HepG2 (cell line): ENCODE data around the gene DAB2. TPM values are rescaled to one million over a fixed set of nuclear protein-coding genes. Genes with fewer than 3 reads are reported as not detected.

Experiments
- CBX5 ChIP-seq: sonication (generic); formaldehyde crosslinking; IDR thresholded peaks from 2 replicates; pipeline ENCODE4 v1.4.0; 2020; ENCODE audit warnings: missing genetic modification reagents, borderline replicate concordance
- CCDC6 ChIP-seq: sonication (generic); formaldehyde crosslinking; IDR thresholded peaks from 2 replicates; pipeline ENCODE4 v1.8.1; 2022; ENCODE audit warnings: mild to moderate bottlenecking, missing genetic modification reagents, moderate library complexity
- ELF1 ChIP-seq: sonication (generic); formaldehyde crosslinking; IDR thresholded peaks from 2 replicates; pipeline ENCODE4 v1.4.0; 2020; ENCODE audit warnings: missing genetic modification reagents
- GATAD2A ChIP-seq: IDR thresholded peaks from 2 replicates; pipeline ENCODE4 v1.6.1; 2016
- GLI4 ChIP-seq: sonication (generic); formaldehyde crosslinking; IDR thresholded peaks from 2 replicates; pipeline ENCODE4 v1.5.1; 2020; ENCODE audit warnings: missing genetic modification reagents, mild to moderate bottlenecking, moderate library complexity, borderline replicate concordance
- ZNF766 ChIP-seq: sonication (generic); formaldehyde crosslinking; IDR thresholded peaks from 2 replicates; pipeline ENCODE4 v1.5.0; 2020; ENCODE audit warnings: missing genetic modification reagents, borderline replicate concordance
- polyA plus RNA-seq, 8 experiments: library from polyadenylated mRNA; depleted of rRNA in 3 of 8; stranded (reverse) in 7 of 8; unstranded in 1 of 8; fragments of >200 nt; fragmentation: Illumina TruSeq in 4 of 8; extraction: Trizol in 4 of 8; gene quantifications; 2 replicates each; pipeline versions ENCODE4 v1.2.1 to v1.2.3, GENCODE V29; 2011 to 2016; ENCODE audit warnings: low read depth in 4 of 8, missing spikeins in 1 of 8, mixed read lengths in 1 of 8; ENCODE audit not compliant: insufficient read depth in 1 of 8
- total RNA-seq, 5 experiments: library from RNA; depleted of rRNA; stranded (reverse); fragments of >200 nt; fragmentation: Illumina TruSeq; extraction: Trizol; gene quantifications; 2 replicates each; pipeline ENCODE4 v1.2.3, GENCODE V29; 2016; ENCODE audit warnings: low read depth in 1 of 5
- TF ChIP-seq, protein P1 (sequence below): sonication (generic); formaldehyde crosslinking; IDR thresholded peaks from 2 replicates; pipeline ENCODE4 v1.9.0; 2021; ENCODE audit warnings: missing genetic modification reagents, mild to moderate bottlenecking, borderline replicate concordance
- TF ChIP-seq, protein P2 (sequence below): sonication (generic); formaldehyde crosslinking; IDR thresholded peaks from 2 replicates; pipeline ENCODE4 v1.8.0; 2022; ENCODE audit warnings: mild to moderate bottlenecking, missing genetic modification reagents; ENCODE audit not compliant: insufficient replicate concordance
- TF ChIP-seq, protein P3 (sequence below): sonication (generic); formaldehyde crosslinking; IDR thresholded peaks from one replicate; pipeline ENCODE4 v1.5.1; 2020; ENCODE audit warnings: mild to moderate bottlenecking, missing genetic modification reagents; ENCODE audit errors: not compliant biosample characterization
- TF ChIP-seq, protein P4 (sequence below): IDR thresholded peaks from 2 replicates; pipeline ENCODE4 v1.6.1; 2016; ENCODE audit warnings: control low read depth
- TF ChIP-seq, protein P5 (sequence below): IDR thresholded peaks from 2 replicates; pipeline ENCODE4 v1.6.1; 2016; ENCODE audit warnings: mild to moderate bottlenecking

Gene DAB2
- total and polyA plus RNA-seq, 2 of the 13 experiments (the other 11 are each of a cell fraction or from before 2014, with no cell fraction given): 6.4 to 6.5 TPM

DNA sequence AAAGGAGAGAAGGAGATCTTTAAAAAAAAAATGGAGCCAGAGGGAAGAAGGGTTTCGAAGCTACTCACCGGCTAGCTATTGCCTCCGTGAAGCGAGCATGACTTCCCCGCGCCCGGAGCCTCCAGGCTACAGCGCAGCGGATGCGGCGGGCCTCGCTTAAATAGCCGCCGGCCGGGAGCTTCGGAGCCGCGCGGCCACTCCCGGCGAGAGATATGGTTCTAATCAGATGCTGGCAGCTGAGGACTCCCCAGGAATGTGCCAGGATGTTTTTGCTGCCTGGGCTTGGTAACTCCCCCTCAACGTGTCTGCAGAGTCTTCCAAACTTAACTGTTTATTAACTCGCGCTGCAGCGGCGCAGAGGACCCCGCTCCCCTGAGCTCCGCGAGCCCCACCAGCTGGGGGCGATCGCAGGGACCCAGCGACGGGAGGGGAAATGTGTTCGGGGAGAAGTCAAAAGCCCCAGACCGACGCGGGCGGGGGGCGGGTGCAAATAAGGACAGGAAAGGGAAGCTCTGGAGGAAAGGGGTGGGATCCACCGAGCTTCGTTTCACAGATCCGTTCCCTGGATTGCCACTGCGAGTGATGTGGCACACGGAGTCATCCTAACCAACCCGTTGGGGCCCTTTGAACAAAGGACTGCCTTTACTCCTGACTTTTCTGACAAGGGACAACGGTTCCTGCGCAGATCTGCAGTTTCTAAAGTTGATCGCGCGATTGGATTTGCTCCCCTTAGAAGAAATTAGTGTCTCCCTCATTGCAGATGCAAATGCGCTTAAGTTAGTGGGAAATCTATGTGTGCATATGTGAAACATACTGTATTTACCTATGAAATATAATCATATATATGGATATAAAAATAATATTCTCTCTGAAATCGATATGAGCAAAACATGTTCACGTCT is at the start of gene DAB2 (continued):
- TF ChIP-seq, protein P1, sequence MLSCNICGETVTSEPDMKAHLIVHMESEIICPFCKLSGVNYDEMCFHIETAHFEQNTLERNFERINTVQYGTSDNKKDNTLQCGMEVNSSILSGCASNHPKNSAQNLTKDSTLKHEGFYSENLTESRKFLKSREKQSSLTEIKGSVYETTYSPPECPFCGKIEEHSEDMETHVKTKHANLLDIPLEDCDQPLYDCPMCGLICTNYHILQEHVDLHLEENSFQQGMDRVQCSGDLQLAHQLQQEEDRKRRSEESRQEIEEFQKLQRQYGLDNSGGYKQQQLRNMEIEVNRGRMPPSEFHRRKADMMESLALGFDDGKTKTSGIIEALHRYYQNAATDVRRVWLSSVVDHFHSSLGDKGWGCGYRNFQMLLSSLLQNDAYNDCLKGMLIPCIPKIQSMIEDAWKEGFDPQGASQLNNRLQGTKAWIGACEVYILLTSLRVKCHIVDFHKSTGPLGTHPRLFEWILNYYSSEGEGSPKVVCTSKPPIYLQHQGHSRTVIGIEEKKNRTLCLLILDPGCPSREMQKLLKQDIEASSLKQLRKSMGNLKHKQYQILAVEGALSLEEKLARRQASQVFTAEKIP: no peak
- TF ChIP-seq, protein P2, sequence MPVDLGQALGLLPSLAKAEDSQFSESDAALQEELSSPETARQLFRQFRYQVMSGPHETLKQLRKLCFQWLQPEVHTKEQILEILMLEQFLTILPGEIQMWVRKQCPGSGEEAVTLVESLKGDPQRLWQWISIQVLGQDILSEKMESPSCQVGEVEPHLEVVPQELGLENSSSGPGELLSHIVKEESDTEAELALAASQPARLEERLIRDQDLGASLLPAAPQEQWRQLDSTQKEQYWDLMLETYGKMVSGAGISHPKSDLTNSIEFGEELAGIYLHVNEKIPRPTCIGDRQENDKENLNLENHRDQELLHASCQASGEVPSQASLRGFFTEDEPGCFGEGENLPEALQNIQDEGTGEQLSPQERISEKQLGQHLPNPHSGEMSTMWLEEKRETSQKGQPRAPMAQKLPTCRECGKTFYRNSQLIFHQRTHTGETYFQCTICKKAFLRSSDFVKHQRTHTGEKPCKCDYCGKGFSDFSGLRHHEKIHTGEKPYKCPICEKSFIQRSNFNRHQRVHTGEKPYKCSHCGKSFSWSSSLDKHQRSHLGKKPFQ (CRISPR knock-in tag): peak; percentile 57
- TF ChIP-seq, protein P3, sequence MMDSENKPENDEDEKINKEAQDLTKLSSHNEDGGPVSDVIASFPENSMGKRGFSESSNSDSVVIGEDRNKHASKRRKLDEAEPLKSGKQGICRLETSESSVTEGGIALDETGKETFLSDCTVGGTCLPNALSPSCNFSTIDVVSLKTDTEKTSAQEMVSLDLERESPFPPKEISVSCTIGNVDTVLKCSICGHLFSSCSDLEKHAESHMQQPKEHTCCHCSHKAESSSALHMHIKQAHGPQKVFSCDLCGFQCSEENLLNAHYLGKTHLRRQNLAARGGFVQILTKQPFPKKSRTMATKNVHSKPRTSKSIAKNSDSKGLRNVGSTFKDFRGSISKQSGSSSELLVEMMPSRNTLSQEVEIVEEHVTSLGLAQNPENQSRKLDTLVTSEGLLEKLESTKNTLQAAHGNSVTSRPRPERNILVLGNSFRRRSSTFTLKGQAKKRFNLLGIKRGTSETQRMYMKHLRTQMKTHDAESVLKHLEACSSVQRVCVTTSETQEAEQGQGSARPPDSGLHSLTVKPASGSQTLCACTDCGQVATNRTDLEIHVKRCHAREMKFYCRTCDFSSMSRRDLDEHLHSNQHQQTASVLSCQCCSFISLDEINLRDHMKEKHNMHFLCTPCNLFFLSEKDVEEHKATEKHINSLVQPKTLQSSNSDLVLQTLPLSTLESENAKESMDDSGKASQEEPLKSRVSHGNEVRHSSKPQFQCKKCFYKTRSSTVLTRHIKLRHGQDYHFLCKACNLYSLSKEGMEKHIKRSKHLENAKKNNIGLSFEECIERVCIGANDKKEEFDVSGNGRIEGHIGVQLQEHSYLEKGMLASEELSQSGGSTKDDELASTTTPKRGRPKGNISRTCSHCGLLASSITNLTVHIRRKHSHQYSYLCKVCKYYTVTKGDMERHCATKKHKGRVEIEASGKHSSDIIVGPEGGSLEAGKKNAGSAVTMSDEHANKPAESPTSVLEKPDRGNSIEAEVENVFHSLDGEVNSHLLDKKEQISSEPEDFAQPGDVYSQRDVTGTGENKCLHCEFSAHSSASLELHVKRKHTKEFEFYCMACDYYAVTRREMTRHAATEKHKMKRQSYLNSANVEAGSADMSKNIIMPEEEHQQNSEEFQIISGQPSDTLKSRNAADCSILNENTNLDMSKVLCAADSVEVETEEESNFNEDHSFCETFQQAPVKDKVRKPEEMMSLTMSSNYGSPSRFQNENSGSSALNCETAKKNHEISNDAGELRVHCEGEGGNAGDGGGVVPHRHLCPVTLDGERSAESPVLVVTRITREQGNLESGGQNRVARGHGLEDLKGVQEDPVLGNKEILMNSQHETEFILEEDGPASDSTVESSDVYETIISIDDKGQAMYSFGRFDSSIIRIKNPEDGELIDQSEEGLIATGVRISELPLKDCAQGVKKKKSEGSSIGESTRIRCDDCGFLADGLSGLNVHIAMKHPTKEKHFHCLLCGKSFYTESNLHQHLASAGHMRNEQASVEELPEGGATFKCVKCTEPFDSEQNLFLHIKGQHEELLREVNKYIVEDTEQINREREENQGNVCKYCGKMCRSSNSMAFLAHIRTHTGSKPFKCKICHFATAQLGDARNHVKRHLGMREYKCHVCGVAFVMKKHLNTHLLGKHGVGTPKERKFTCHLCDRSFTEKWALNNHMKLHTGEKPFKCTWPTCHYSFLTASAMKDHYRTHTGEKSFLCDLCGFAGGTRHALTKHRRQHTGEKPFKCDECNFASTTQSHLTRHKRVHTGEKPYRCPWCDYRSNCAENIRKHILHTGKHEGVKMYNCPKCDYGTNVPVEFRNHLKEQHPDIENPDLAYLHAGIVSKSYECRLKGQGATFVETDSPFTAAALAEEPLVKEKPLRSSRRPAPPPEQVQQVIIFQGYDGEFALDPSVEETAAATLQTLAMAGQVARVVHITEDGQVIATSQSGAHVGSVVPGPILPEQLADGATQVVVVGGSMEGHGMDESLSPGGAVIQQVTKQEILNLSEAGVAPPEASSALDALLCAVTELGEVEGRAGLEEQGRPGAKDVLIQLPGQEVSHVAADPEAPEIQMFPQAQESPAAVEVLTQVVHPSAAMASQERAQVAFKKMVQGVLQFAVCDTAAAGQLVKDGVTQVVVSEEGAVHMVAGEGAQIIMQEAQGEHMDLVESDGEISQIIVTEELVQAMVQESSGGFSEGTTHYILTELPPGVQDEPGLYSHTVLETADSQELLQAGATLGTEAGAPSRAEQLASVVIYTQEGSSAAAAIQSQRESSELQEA (CRISPR knock-in tag): no peak
- peak; percentile 85; the same call in 1 of the 2 replicates for TF ChIP-seq CBX5 (CRISPR knock-in tag)
- TF ChIP-seq ELF1 (CRISPR knock-in tag): peak; percentile 30; the same call in 1 of the 2 replicates
- TF ChIP-seq GATAD2A (CRISPR knock-in tag): peak; percentile 70
- TF ChIP-seq, protein P4, sequence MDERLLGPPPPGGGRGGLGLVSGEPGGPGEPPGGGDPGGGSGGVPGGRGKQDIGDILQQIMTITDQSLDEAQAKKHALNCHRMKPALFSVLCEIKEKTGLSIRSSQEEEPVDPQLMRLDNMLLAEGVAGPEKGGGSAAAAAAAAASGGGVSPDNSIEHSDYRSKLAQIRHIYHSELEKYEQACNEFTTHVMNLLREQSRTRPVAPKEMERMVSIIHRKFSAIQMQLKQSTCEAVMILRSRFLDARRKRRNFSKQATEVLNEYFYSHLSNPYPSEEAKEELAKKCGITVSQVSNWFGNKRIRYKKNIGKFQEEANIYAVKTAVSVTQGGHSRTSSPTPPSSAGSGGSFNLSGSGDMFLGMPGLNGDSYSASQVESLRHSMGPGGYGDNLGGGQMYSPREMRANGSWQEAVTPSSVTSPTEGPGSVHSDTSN (CRISPR knock-in tag): no peak
- no peak for TF ChIP-seq GLI4 (CRISPR knock-in tag)
- no peak for TF ChIP-seq CCDC6 (CRISPR knock-in tag)
- TF ChIP-seq ZNF766 (CRISPR knock-in tag): 0 out of 2 replicates have a peak, but pooled peaks have one; percentile 50
- TF ChIP-seq, protein P5, sequence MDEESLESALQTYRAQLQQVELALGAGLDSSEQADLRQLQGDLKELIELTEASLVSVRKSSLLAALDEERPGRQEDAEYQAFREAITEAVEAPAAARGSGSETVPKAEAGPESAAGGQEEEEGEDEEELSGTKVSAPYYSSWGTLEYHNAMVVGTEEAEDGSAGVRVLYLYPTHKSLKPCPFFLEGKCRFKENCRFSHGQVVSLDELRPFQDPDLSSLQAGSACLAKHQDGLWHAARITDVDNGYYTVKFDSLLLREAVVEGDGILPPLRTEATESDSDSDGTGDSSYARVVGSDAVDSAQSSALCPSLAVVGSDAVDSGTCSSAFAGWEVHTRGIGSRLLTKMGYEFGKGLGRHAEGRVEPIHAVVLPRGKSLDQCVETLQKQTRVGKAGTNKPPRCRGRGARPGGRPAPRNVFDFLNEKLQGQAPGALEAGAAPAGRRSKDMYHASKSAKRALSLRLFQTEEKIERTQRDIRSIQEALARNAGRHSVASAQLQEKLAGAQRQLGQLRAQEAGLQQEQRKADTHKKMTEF (CRISPR knock-in tag): peak; percentile 70; the same call in 1 of the 2 replicates
